COR-L47 (cell line): ENCODE results near the gene MYH10.
"Not testable (repeated sequence)": the region's sequence is repeated elsewhere in the genome, so short reads cannot be mapped to it uniquely, and the experiment has no call there.

Experiments used
- DNase-seq: peaks from one replicate; lab custom pipeline; 2025; lab: John Stamatoyannopoulos, UW

MYH10 gene

GRCh38 chr17:8630227-8630801, at the start of gene MYH10:
Gene MYH10 (minus strand): TSS chr17:8630725. CDS start chr17:8623246, 7,479 bp downstream.
- DNase-seq: no peak

- DNase-seq: no peak
Measured at GRCh38 chr17:8679126-8679525, 48.6 kb upstream of the MYH10 start.

- no peak for DNase-seq
Measured at GRCh38 chr17:8675306-8675705, 44.8 kb upstream of the MYH10 start.

GRCh38 chr17:8674344-8675305, 44.1 kb upstream of the MYH10 start:
- DNase-seq: no peak

GRCh38 chr17:8673612-8674011, 43.1 kb upstream of the MYH10 start:
- DNase-seq: no peak

GRCh38 chr17:8672326-8672725, 41.8 kb upstream of the MYH10 start:
- no peak for DNase-seq

GRCh38 chr17:8670421-8670820, 39.9 kb upstream of the MYH10 start:
- no peak for DNase-seq

GRCh38 chr17:8668176-8668740, 37.7 kb upstream of the MYH10 start:
- no peak for DNase-seq

GRCh38 chr17:8667421-8667820, 36.9 kb upstream of the MYH10 start:
- no peak for DNase-seq

- no peak for DNase-seq
Measured at GRCh38 chr17:8665684-8666083, 35.2 kb upstream of the MYH10 start.

GRCh38 chr17:8664456-8665126, 34.1 kb upstream of the MYH10 start:
- no peak for DNase-seq

- DNase-seq: no peak
Measured at GRCh38 chr17:8662973-8663372, 32.4 kb upstream of the MYH10 start.

GRCh38 chr17:8662076-8662831, 31.7 kb upstream of the MYH10 start:
- no peak for DNase-seq

- not testable (repeated sequence) for DNase-seq
Measured at GRCh38 chr17:8660709-8661108, 30.2 kb upstream of the MYH10 start.

- no peak for DNase-seq
Measured at GRCh38 chr17:8659758-8660410, 29.4 kb upstream of the MYH10 start.

GRCh38 chr17:8658810-8659209, 28.3 kb upstream of the MYH10 start:
- no peak for DNase-seq

- no peak for DNase-seq
Measured at GRCh38 chr17:8656693-8657092, 26.2 kb upstream of the MYH10 start.

- DNase-seq: no peak
Measured at GRCh38 chr17:8654822-8655221, 24.3 kb upstream of the MYH10 start.

- no peak for DNase-seq
Measured at GRCh38 chr17:8651013-8651412, 20.5 kb upstream of the MYH10 start.

GRCh38 chr17:8650119-8650499, 19.6 kb upstream of the MYH10 start:
- no peak for DNase-seq
